ENCODE data around the gene CILP2.

Gene CILP2

GRCh38 chr19:19493841-19494546 is 44.1 kb upstream of the CILP2 start:
- TF ChIP-seq EZH2 (IDR thresholded peaks at IDR 0.05; ENCODE audit: borderline replicate concordance, low read depth, low read length, severe bottlenecking), result no peak
- TF ChIP-seq, protein P1, sequence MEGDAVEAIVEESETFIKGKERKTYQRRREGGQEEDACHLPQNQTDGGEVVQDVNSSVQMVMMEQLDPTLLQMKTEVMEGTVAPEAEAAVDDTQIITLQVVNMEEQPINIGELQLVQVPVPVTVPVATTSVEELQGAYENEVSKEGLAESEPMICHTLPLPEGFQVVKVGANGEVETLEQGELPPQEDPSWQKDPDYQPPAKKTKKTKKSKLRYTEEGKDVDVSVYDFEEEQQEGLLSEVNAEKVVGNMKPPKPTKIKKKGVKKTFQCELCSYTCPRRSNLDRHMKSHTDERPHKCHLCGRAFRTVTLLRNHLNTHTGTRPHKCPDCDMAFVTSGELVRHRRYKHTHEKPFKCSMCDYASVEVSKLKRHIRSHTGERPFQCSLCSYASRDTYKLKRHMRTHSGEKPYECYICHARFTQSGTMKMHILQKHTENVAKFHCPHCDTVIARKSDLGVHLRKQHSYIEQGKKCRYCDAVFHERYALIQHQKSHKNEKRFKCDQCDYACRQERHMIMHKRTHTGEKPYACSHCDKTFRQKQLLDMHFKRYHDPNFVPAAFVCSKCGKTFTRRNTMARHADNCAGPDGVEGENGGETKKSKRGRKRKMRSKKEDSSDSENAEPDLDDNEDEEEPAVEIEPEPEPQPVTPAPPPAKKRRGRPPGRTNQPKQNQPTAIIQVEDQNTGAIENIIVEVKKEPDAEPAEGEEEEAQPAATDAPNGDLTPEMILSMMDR (IDR thresholded peaks at IDR 0.05; ENCODE audit: borderline replicate concordance, extremely low read depth, low read length, poor library complexity, severe bottlenecking), result no peak
- no peak for ATAC-seq (ENCODE audit: insufficient read depth, low read depth)
- no peak overlapping the region for H3K9ac ChIP-seq (ENCODE audit: low read depth, low read length)

DNA sequence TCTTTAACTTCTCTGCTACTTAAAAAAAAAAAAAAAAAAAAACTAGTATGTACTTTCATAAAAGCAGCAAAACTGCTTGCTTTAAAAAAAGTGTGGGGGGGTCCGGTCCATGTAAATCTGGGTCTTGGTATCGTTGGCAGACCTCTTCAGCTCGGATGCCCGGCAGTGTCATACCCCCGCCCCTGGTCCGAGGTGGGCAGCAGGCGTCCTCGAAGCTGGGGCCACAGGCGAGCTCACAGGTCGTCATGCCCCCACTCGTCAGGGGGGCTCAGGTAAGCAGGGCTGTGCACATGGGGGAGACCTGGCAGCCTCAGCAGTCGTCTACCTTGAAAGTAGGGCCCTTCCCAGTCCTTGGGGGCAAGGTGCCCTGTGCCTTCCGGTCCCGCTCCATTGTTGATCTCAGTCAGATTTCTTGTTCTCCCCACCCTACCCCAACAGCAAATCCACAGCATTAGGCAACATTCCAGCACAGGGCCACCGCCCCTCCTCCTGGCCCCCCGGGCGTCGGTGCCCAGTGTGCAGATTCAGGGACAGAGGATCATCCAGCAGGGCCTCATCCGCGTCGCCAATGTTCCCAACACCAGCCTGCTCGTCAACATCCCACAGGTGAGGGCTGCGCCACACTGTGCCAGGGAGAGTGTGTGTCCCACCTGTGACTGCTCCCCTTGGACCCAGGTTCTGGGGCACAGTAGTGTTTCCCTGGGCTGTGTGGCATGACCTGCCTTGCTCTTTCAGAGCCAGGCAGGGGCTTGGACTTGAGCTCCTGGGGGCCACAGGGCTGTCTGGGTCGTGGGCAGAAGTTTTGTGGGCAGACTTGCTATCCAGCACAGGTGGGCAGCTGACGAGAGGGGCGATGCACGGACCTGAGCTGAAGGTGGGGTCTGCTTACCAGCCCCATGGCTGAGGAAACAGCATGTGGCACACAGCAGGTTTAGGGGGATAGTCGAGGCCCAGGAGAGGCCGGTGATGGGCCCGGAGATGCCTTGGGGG is 42.2 kb upstream of the CILP2 start:
- ATAC-seq (ENCODE audit: insufficient read depth, low read depth), result no peak
- no peak overlapping the region for H3K27ac ChIP-seq (ENCODE audit: low read length)
- TF ChIP-seq, protein P1 (IDR thresholded peaks at IDR 0.05; ENCODE audit: borderline replicate concordance, extremely low read depth, low read length, poor library complexity, severe bottlenecking), result no peak
- no peak for TF ChIP-seq EZH2 (IDR thresholded peaks at IDR 0.05; ENCODE audit: borderline replicate concordance, low read depth, low read length, severe bottlenecking)
- no peak overlapping the region for H3K4me3 ChIP-seq (ENCODE audit: low read depth in 1 of 2, low read length in 2 of 2)
- H3K9ac ChIP-seq (ENCODE audit: low read depth, low read length), result no peak overlapping the region
- H3K4me1 ChIP-seq (ENCODE audit: insufficient read depth, low read length), result no peaks in the 10 kb centered on the region
- peaks cover 97% of the 10 kb centered on the region for H3K36me3 ChIP-seq (ENCODE audit: insufficient read depth, low read length)
- peaks cover 48% of the 10 kb centered on the region for H3K79me2 ChIP-seq (ENCODE audit: insufficient read depth, low read length)
- no peaks in the 10 kb centered on the region for H3K27me3 ChIP-seq (ENCODE audit: insufficient read depth, low read length, poor library complexity)
- H3K4me2 ChIP-seq (ENCODE audit: insufficient read depth, low read length), result no peak overlapping the region
- DNase-seq, result no peak
- H2AFZ ChIP-seq (ENCODE audit: low read depth, low read length), result no peak overlapping the region
- H4K20me1 ChIP-seq (ENCODE audit: insufficient read depth, low read length), result peaks cover 80% of the 10 kb centered on the region
- no peaks in the 10 kb centered on the region for H3K9me3 ChIP-seq (ENCODE audit: insufficient read depth, low read length, severe bottlenecking)

More at GRCh38 chr19:19493841-19494546, 44.1 kb upstream of the CILP2 start:
- H3K27me3 ChIP-seq (ENCODE audit: insufficient read depth, low read length, poor library complexity), result no peaks in the 10 kb centered on the region
- H4K20me1 ChIP-seq (ENCODE audit: insufficient read depth, low read length), result peaks cover 78% of the 10 kb centered on the region
- no peak overlapping the region for H3K4me3 ChIP-seq (ENCODE audit: low read depth in 1 of 2, low read length in 2 of 2)
- H3K27ac ChIP-seq (ENCODE audit: low read length), result no peak overlapping the region
- no peak overlapping the region for H3K4me2 ChIP-seq (ENCODE audit: insufficient read depth, low read length)
- H3K36me3 ChIP-seq (ENCODE audit: insufficient read depth, low read length), result peaks cover 84% of the 10 kb centered on the region
- H2AFZ ChIP-seq (ENCODE audit: low read depth, low read length), result no peak overlapping the region
- H3K4me1 ChIP-seq (ENCODE audit: insufficient read depth, low read length), result peaks cover 5% of the 10 kb centered on the region
- H3K9me3 ChIP-seq (ENCODE audit: insufficient read depth, low read length, severe bottlenecking), result no peaks in the 10 kb centered on the region
- DNase-seq, result no peak
- peaks cover 67% of the 10 kb centered on the region for H3K79me2 ChIP-seq (ENCODE audit: insufficient read depth, low read length)

DNA sequence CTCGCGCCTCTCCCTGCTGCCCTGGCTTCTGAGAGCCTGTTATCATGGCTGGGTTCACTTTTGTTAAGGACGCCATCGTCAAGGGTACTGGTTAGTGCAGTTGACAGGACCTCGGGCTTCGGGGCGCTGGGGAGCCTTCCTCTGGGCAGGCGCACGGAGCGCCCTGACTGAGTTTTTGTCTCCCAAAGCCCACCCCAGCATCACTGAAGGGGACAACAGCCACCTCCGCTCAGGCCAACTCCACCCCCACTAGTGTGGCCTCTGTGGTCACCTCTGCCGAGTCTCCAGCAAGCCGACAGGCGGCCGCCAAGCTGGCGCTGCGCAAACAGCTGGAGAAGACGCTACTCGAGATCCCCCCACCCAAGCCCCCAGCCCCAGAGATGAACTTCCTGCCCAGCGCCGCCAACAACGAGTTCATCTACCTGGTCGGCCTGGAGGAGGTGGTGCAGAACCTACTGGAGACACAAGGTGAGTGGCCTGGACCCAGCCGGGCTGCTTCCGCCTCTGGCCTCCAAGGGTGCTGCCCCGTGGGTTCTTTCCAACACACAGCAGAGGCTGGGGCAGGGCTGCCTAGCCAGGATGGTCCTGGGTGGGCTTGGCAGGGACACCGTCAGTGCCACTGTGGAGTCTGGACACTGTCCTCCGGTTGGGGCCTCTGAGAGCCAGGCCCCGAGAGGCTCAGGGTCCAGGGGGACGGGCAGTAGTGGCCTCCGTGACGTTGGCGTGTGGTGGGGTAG is 39.6 kb upstream of the CILP2 start:
- peaks cover 71% of the 10 kb centered on the region for H4K20me1 ChIP-seq (ENCODE audit: insufficient read depth, low read length)
- H3K4me3 ChIP-seq (ENCODE audit: low read depth in 1 of 2, low read length in 2 of 2), result no peak overlapping the region
- no peaks in the 10 kb centered on the region for H3K27me3 ChIP-seq (ENCODE audit: insufficient read depth, low read length, poor library complexity)
- no peaks in the 10 kb centered on the region for H3K9me3 ChIP-seq (ENCODE audit: insufficient read depth, low read length, severe bottlenecking)
- no peak overlapping the region for H3K9ac ChIP-seq (ENCODE audit: low read depth, low read length)
- no peak overlapping the region for H2AFZ ChIP-seq (ENCODE audit: low read depth, low read length)
- ATAC-seq (ENCODE audit: insufficient read depth, low read depth), result no peak
- no peak overlapping the region for H3K27ac ChIP-seq (ENCODE audit: low read length)
- no peaks in the 10 kb centered on the region for H3K4me1 ChIP-seq (ENCODE audit: insufficient read depth, low read length)
- no peak for DNase-seq
- peaks cover 97% of the 10 kb centered on the region for H3K36me3 ChIP-seq (ENCODE audit: insufficient read depth, low read length)
- no peak for TF ChIP-seq EZH2 (IDR thresholded peaks at IDR 0.05; ENCODE audit: borderline replicate concordance, low read depth, low read length, severe bottlenecking)
- TF ChIP-seq, protein P1 (IDR thresholded peaks at IDR 0.05; ENCODE audit: borderline replicate concordance, extremely low read depth, low read length, poor library complexity, severe bottlenecking), result no peak
- no peak overlapping the region for H3K4me2 ChIP-seq (ENCODE audit: insufficient read depth, low read length)
- peaks cover 27% of the 10 kb centered on the region; the same call in 1 of the 2 replicates for H3K79me2 ChIP-seq (ENCODE audit: insufficient read depth, low read length)

All from DND-41 (cell line).